Hepatocyte (in vitro differentiated cells): ENCODE measurements around the gene XNDC1N. TPM values are rescaled to one million over a fixed set of nuclear protein-coding genes. Genes with fewer than 3 reads are reported as not detected.
A peak's percentile ranks its signal among the peaks of the same experiment; 100 is the strongest.

Source experiments
- DNase-seq: peaks from one replicate; pipeline ENCODE4 v3.0.0-alpha.2; 2016; ENCODE audit warnings: low spot score
- H2AFZ ChIP-seq: fragments of 200-600 bp; sonication (generic); 2 replicates; pipeline ENCODE4 v1.6.0; 2016; ENCODE audit warnings: antibody characterized with exemption, mild to moderate bottlenecking
- H3K27ac ChIP-seq: fragments of 200-600 bp; sonication (generic); 2 replicates; pipeline ENCODE4 v1.5.1; 2016; ENCODE audit warnings: mild to moderate bottlenecking
- H3K27me3 ChIP-seq: fragments of 200-600 bp; sonication (generic); 2 replicates; pipeline ENCODE4 v1.6.1; 2016
- H3K36me3 ChIP-seq: fragments of 200-600 bp; sonication (generic); replicated peaks from 2 replicates; pipeline ENCODE4 v1.5.1; 2016; ENCODE audit warnings: low read depth; ENCODE audit not compliant: insufficient read depth
- H3K4me1 ChIP-seq: fragments of 200-600 bp; sonication (generic); 2 replicates; pipeline ENCODE4 v1.5.1; 2016; ENCODE audit warnings: mild to moderate bottlenecking, moderate library complexity; ENCODE audit not compliant: insufficient read depth
- H3K4me2 ChIP-seq: fragments of 200-600 bp; sonication (generic); 2 replicates; pipeline ENCODE4 v1.6.0; 2016
- H3K4me3 ChIP-seq: fragments of 200-600 bp; sonication (generic); 2 replicates; pipeline ENCODE4 v1.5.1; 2016; ENCODE audit warnings: mild to moderate bottlenecking
- H3K79me2 ChIP-seq: fragments of 200-600 bp; sonication (generic); 2 replicates; pipeline ENCODE4 v1.6.0; 2017; ENCODE audit warnings: mild to moderate bottlenecking
- H3K9me2 ChIP-seq: fragments of 200-600 bp; sonication (generic); replicated peaks from 2 replicates; pipeline ENCODE4 v1.6.0; 2017; ENCODE audit warnings: mild to moderate bottlenecking; ENCODE audit not compliant: insufficient read depth
- H3K9me3 ChIP-seq: fragments of 200-600 bp; sonication (generic); 2 replicates; pipeline ENCODE4 v1.5.1; 2016; ENCODE audit warnings: low read depth, mild to moderate bottlenecking
- H4K20me1 ChIP-seq: fragments of 200-600 bp; sonication (generic); 2 replicates; pipeline ENCODE4 v1.6.0; 2016; ENCODE audit warnings: mild to moderate bottlenecking; ENCODE audit not compliant: insufficient read depth, poor library complexity, severe bottlenecking
- CTCF ChIP-seq: fragments of 200-600 bp; sonication (generic); IDR thresholded peaks from 2 replicates; pipeline ENCODE4 v1.5.1; 2016; ENCODE audit warnings: antibody characterized with exemption, mild to moderate bottlenecking; ENCODE audit not compliant: poor library complexity
- EZH2 ChIP-seq: fragments of 200-600 bp; sonication (generic); IDR thresholded peaks from 2 replicates; pipeline ENCODE4 v1.6.1; 2016; ENCODE audit warnings: antibody characterized with exemption, mild to moderate bottlenecking, borderline replicate concordance
- EZH2phosphoT487 ChIP-seq: fragments of 200-600 bp; sonication (generic); IDR thresholded peaks from one replicate; pipeline ENCODE4 v1.6.1; 2018; ENCODE audit warnings: antibody characterized with exemption, mild to moderate bottlenecking, low read depth, moderate library complexity; ENCODE audit not compliant: unreplicated experiment, severe bottlenecking
- WGBS: methylation state at CpG from one replicate; pipeline ENCODE4 v1.1.6; 2016; ENCODE audit warnings: low lambda C conversion rate; ENCODE audit errors: missing lambda C conversion rate; 5-methylcytosine and 5-hydroxymethylcytosine counted together
- polyA plus RNA-seq: library from polyadenylated mRNA; unstranded; fragments of >200 nt; fragmentation: Nextera tagmentation; extraction: Ambion mirVana; gene quantifications from 2 replicates; pipeline ENCODE4 v1.2.1, GENCODE V29; 2016
- total RNA-seq: library from RNA; depleted of rRNA; stranded (reverse); fragments of >200 nt; gene quantifications from 2 replicates; pipeline ENCODE4 v1.2.3, GENCODE V29; 2014

Gene XNDC1N
- 5.9 and 9.7 TPM in 2 replicates for total RNA-seq
- 1.6 and 7.1 TPM in 2 replicates for polyA plus RNA-seq

GRCh38 chr11:71927820-71928736 is at the start of gene XNDC1N:
Gene XNDC1N, minus strand, starts transcription at chr11:71928594. Its CDS starts 5,241 bp downstream, at chr11:71923353.
- WGBS, result under 1% methylated on average over 39 of the region's 40 CpGs
- Histone ChIP-seq H3K4me3 (peak within 1 kb of the TSS; percentile 70), H3K4me2 (peak within 1 kb of the TSS; percentile 94), H3K4me1 (peaks cover 9% of the 10 kb centered on the region), H4K20me1 (peaks cover 4% of the 10 kb centered on the region), H3K9me2 (no peaks in the 10 kb centered on the region), H3K79me2 (peaks cover 56% of the 10 kb centered on the region), H3K27ac (peak within 1 kb of the TSS; percentile 90), H3K36me3 (no peaks in the 10 kb centered on the region), H3K27me3 (no peaks in the 10 kb centered on the region), H2AFZ (peak within 1 kb of the TSS; percentile 78), H3K9me3 (no peaks in the 10 kb centered on the region)
- TF ChIP-seq EZH2phosphoT487 (no peak), EZH2 (no peak), CTCF (no peak)
- DNase-seq, result peak; percentile 90

GRCh38 chr11:71977743-71978418 is 49.5 kb upstream of the XNDC1N start:
- Histone ChIP-seq H3K4me2 (no peak overlapping the region), H3K79me2 (peaks cover 10% of the 10 kb centered on the region), H3K4me1 (no peaks in the 10 kb centered on the region), H3K9me2 (no peaks in the 10 kb centered on the region), H3K36me3 (peaks cover 5% of the 10 kb centered on the region), H3K27me3 (no peaks in the 10 kb centered on the region), H3K27ac (no peak overlapping the region), H3K9me3 (no peaks in the 10 kb centered on the region), H3K4me3 (no peak overlapping the region), H4K20me1 (no peaks in the 10 kb centered on the region), H2AFZ (no peak overlapping the region)
- peak; percentile 52 for DNase-seq
- no peak for TF ChIP-seq EZH2
- peak; percentile 75 for TF ChIP-seq CTCF
- WGBS, result 70% methylated on average over 7 of the region's 7 CpGs

- Histone ChIP-seq H3K4me2 (no peak overlapping the region), H2AFZ (no peak overlapping the region), H3K9me3 (no peaks in the 10 kb centered on the region), H3K9me2 (no peaks in the 10 kb centered on the region), H3K79me2 (peaks cover 13% of the 10 kb centered on the region), H3K4me1 (no peaks in the 10 kb centered on the region), H3K27ac (no peak overlapping the region), H4K20me1 (no peaks in the 10 kb centered on the region), H3K27me3 (no peaks in the 10 kb centered on the region), H3K36me3 (peaks cover 5% of the 10 kb centered on the region), H3K4me3 (no peak overlapping the region)
- no peak for DNase-seq
- no peak for TF ChIP-seq EZH2
- WGBS, result 95% methylated on average over 1 of the region's 1 CpG
Measured at GRCh38 chr11:71977090-71977489, 48.7 kb upstream of the XNDC1N start.

- WGBS, result 97% methylated on average over 5 of the region's 5 CpGs
- no peak overlapping the region for H3K4me2 ChIP-seq
- H3K27ac ChIP-seq, result no peak overlapping the region
- no peaks in the 10 kb centered on the region for H3K9me3 ChIP-seq
- H3K36me3 ChIP-seq, result peaks cover 5% of the 10 kb centered on the region
- no peak for TF ChIP-seq CTCF
- no peak for TF ChIP-seq EZH2
- TF ChIP-seq EZH2phosphoT487, result no peak
- no peak for DNase-seq
- H3K79me2 ChIP-seq, result peaks cover 18% of the 10 kb centered on the region
- H2AFZ ChIP-seq, result no peak overlapping the region
- no peak overlapping the region for H3K4me3 ChIP-seq
- H3K9me2 ChIP-seq, result no peaks in the 10 kb centered on the region
- H3K27me3 ChIP-seq, result no peaks in the 10 kb centered on the region
- no peaks in the 10 kb centered on the region for H4K20me1 ChIP-seq
- no peaks in the 10 kb centered on the region for H3K4me1 ChIP-seq
Measured at GRCh38 chr11:71976551-71976950, 48.2 kb upstream of the XNDC1N start.
